Adrenal gland (tissue), 5 donors: ENCODE measurements around the gene XIRP1.

Source experiments
- CTCF ChIP-seq, 6 experiments: fragments of 450-650 bp in 4 of 6; fragments of 200-600 bp in 2 of 6; sonication (generic) in 1 of 6; IDR thresholded peaks; 1 replicate in 5 of 6; 2 replicates in 1 of 6; pipeline versions ENCODE4 v1.5.1 to v1.8.0; 2016 to 2021; ENCODE audit warnings: antibody characterized with exemption in 6 of 6, mild to moderate bottlenecking in 2 of 6, moderate library complexity in 1 of 6
- POLR2A ChIP-seq, 2 donors: fragments of 450-650 bp; IDR thresholded peaks; one replicate each; pipeline ENCODE4 v1.6.1; 2017; ENCODE audit warnings: antibody characterized with exemption in 2 of 2, mild to moderate bottlenecking in 2 of 2, moderate library complexity in 1 of 2
- donor health status: DM: no; HTN: no; CAD: no.

DNA sequence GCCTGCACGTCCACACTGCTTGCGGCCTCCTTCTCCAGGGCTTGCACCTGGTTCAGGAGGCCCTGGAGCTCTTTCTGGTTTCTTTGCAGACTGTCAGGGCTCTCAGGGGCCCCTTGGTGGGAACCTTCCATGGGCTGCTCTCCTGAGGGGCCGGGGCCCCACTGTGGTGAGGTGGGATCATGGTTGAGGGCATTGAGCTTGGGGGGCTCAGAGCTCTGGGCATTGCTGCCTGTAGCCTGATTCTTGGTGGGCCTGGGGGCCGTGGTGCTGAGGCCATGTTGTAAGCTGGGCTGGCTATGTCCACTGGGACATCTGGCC, 7.5 kb downstream of the XIRP1 start:
- TF ChIP-seq POLR2A (IDR thresholded peaks at IDR 0.05) (no peak), CTCF (IDR thresholded peaks at IDR 0.05) (no peak)
